Tongue (tissue), 2 donors: ENCODE results near the gene BPIFB6. TPM values are rescaled to one million over a fixed set of nuclear protein-coding genes. Genes with fewer than 3 reads are reported as not detected.

Source experiments
- DNase-seq: peaks from one replicate; pipeline ENCODE4 v3.0.0-alpha.2; 2015
- total RNA-seq: library from RNA; depleted of rRNA; stranded (reverse); fragments of >200 nt; gene quantifications from one replicate; pipeline ENCODE4 v1.2.3, GENCODE V29; 2014

BPIFB6 gene
- total RNA-seq, 1 donor from 2014 or later = not detected

- DNase-seq = no peak
Measured at GRCh38 chr20:33092361-33092760, 60.9 kb downstream of the BPIFB6 start.

- no peak for DNase-seq
Measured at GRCh38 chr20:33093074-33093473, 61.6 kb downstream of the BPIFB6 start.

- no peak for DNase-seq
Measured at GRCh38 chr20:33093582-33093981, 62.1 kb downstream of the BPIFB6 start.

Other genes starting within 250 kb of the BPIFB6 start
- 111 TPM for gene MAPRE1, start 211.7 kb upstream of the BPIFB6 start, total RNA-seq
- gene EFCAB8, start 172.7 kb upstream of the BPIFB6 start, total RNA-seq = 2.3 TPM
- gene SUN5, start 27.2 kb upstream of the BPIFB6 start, total RNA-seq = not detected
- 54.9 TPM for gene BPIFB2, start 23.9 kb upstream of the BPIFB6 start, total RNA-seq
- gene BPIFB3, start 22.3 kb downstream of the BPIFB6 start, total RNA-seq = 11.3 TPM
- gene BPIFB4, start 48.0 kb downstream of the BPIFB6 start, total RNA-seq = 0.62 TPM
- not detected for gene BPIFA2, start 136.5 kb downstream of the BPIFB6 start, total RNA-seq
- gene BPIFA3, start 185.7 kb downstream of the BPIFB6 start, total RNA-seq = not detected
- gene BPIFA1, start 204.3 kb downstream of the BPIFB6 start, total RNA-seq = 109 TPM